Measurements from ENCODE around the gene SLCO2A1.

The SLCO2A1 gene

GRCh38 chr3:134054881-134055280 is 25.2 kb upstream of the SLCO2A1 start:
- H3K9me3 Mint-ChIP-seq, result no peaks in the 10 kb centered on the region
- H3K27me3 Mint-ChIP-seq, result peaks cover 29% of the 10 kb centered on the region
- CTCF ChIA-PET, result no interaction called here
- no peak overlapping the region for H3K27ac Mint-ChIP-seq
- H3K36me3 Mint-ChIP-seq, result no peaks in the 10 kb centered on the region
- H3K4me3 Mint-ChIP-seq, result no peak overlapping the region
- peaks cover 17% of the 10 kb centered on the region for H3K4me1 Mint-ChIP-seq
- DNase-seq, result no peak

- CTCF ChIA-PET, result no interaction called here
- Mint-ChIP-seq H3K27me3 (peaks cover 26% of the 10 kb centered on the region), H3K4me3 (no peak overlapping the region), H3K4me1 (peaks cover 17% of the 10 kb centered on the region), H3K9me3 (no peaks in the 10 kb centered on the region), H3K36me3 (no peaks in the 10 kb centered on the region), H3K27ac (no peak overlapping the region)
- DNase-seq, result no peak
Observed at GRCh38 chr3:134054231-134054630, 24.5 kb upstream of the SLCO2A1 start.

GRCh38 chr3:134052370-134052769 is 22.6 kb upstream of the SLCO2A1 start:
- H3K4me3 Mint-ChIP-seq, result no peak overlapping the region
- no peak for DNase-seq
- CTCF ChIA-PET, result no interaction called here
- H3K9me3 Mint-ChIP-seq, result no peaks in the 10 kb centered on the region
- H3K36me3 Mint-ChIP-seq, result no peaks in the 10 kb centered on the region
- peaks cover 18% of the 10 kb centered on the region for H3K27me3 Mint-ChIP-seq
- H3K27ac Mint-ChIP-seq, result no peak overlapping the region
- peaks cover 10% of the 10 kb centered on the region for H3K4me1 Mint-ChIP-seq

- Mint-ChIP-seq H3K9me3 (peaks cover 5% of the 10 kb centered on the region), H3K27me3 (peaks cover 16% of the 10 kb centered on the region), H3K4me1 (peaks cover 1% of the 10 kb centered on the region), H3K4me3 (no peak overlapping the region), H3K27ac (no peak overlapping the region), H3K36me3 (no peaks in the 10 kb centered on the region)
- no peak for DNase-seq
- CTCF ChIA-PET, result no interaction called here
Observed at GRCh38 chr3:134049676-134050075, 20.0 kb upstream of the SLCO2A1 start.

GRCh38 chr3:134048278-134048996 is 18.7 kb upstream of the SLCO2A1 start:
- Mint-ChIP-seq H3K4me1 (no peaks in the 10 kb centered on the region), H3K27me3 (peaks cover 14% of the 10 kb centered on the region), H3K4me3 (no peak overlapping the region), H3K9me3 (peaks cover 5% of the 10 kb centered on the region), H3K36me3 (no peaks in the 10 kb centered on the region), H3K27ac (no peak overlapping the region)
- no peak for DNase-seq
- CTCF ChIA-PET, result no interaction called here

- no peak overlapping the region for H3K27ac Mint-ChIP-seq
- peaks cover 11% of the 10 kb centered on the region for H3K27me3 Mint-ChIP-seq
- no peaks in the 10 kb centered on the region for H3K36me3 Mint-ChIP-seq
- no peak overlapping the region for H3K4me3 Mint-ChIP-seq
- H3K9me3 Mint-ChIP-seq, result peaks cover 5% of the 10 kb centered on the region
- H3K4me1 Mint-ChIP-seq, result no peaks in the 10 kb centered on the region
- CTCF ChIA-PET, result no interaction called here
- DNase-seq, result no peak
Observed at GRCh38 chr3:134044459-134044858, 14.7 kb upstream of the SLCO2A1 start.

- Mint-ChIP-seq H3K4me3 (no peak overlapping the region), H3K9me3 (no peaks in the 10 kb centered on the region), H3K36me3 (no peaks in the 10 kb centered on the region), H3K4me1 (no peaks in the 10 kb centered on the region), H3K27me3 (peaks cover 4% of the 10 kb centered on the region), H3K27ac (no peak overlapping the region)
- CTCF ChIA-PET, result interaction anchor here (0.6 kb wide), 1 partner anchor 14 kb away, joined by 3 read pairs; no protein-coding TSS in a partner anchor
- DNase-seq, result no peak
Observed at GRCh38 chr3:134040066-134040465, 10.3 kb upstream of the SLCO2A1 start.

- Mint-ChIP-seq H3K27ac (no peak overlapping the region), H3K4me1 (no peaks in the 10 kb centered on the region), H3K9me3 (no peaks in the 10 kb centered on the region), H3K36me3 (no peaks in the 10 kb centered on the region), H3K4me3 (no peak overlapping the region), H3K27me3 (peaks cover 4% of the 10 kb centered on the region)
- CTCF ChIA-PET, result no interaction called here
- no peak for DNase-seq
Observed at GRCh38 chr3:134039161-134039862, 9.6 kb upstream of the SLCO2A1 start.

- H3K4me3 Mint-ChIP-seq, result no peak overlapping the region
- CTCF ChIA-PET, result no interaction called here
- peaks cover 4% of the 10 kb centered on the region for H3K27me3 Mint-ChIP-seq
- H3K36me3 Mint-ChIP-seq, result no peaks in the 10 kb centered on the region
- DNase-seq, result no peak
- H3K4me1 Mint-ChIP-seq, result no peaks in the 10 kb centered on the region
- H3K27ac Mint-ChIP-seq, result no peak overlapping the region
- no peaks in the 10 kb centered on the region for H3K9me3 Mint-ChIP-seq
Observed at GRCh38 chr3:134038716-134039115, 9.0 kb upstream of the SLCO2A1 start.

GRCh38 chr3:134038071-134038491 is 8.4 kb upstream of the SLCO2A1 start:
- Mint-ChIP-seq H3K36me3 (no peaks in the 10 kb centered on the region), H3K9me3 (no peaks in the 10 kb centered on the region), H3K27ac (no peak overlapping the region), H3K27me3 (peaks cover 4% of the 10 kb centered on the region), H3K4me1 (no peaks in the 10 kb centered on the region), H3K4me3 (no peak overlapping the region)
- no peak for DNase-seq
- CTCF ChIA-PET, result no interaction called here

- no peak for DNase-seq
- CTCF ChIA-PET, result no interaction called here
- Mint-ChIP-seq H3K4me1 (no peaks in the 10 kb centered on the region), H3K27me3 (peaks cover 9% of the 10 kb centered on the region), H3K36me3 (no peaks in the 10 kb centered on the region), H3K9me3 (no peaks in the 10 kb centered on the region), H3K4me3 (no peak overlapping the region), H3K27ac (no peak overlapping the region)
Observed at GRCh38 chr3:134037168-134037567, 7.4 kb upstream of the SLCO2A1 start.

- Mint-ChIP-seq H3K27ac (no peak overlapping the region), H3K4me3 (no peak overlapping the region), H3K36me3 (no peaks in the 10 kb centered on the region), H3K9me3 (no peaks in the 10 kb centered on the region), H3K27me3 (peaks cover 17% of the 10 kb centered on the region), H3K4me1 (no peaks in the 10 kb centered on the region)
- no peak for DNase-seq
- CTCF ChIA-PET, result no interaction called here
Observed at GRCh38 chr3:134036291-134036690, 6.6 kb upstream of the SLCO2A1 start.

GRCh38 chr3:134035836-134036235 is 6.1 kb upstream of the SLCO2A1 start:
- H3K4me1 Mint-ChIP-seq, result no peaks in the 10 kb centered on the region
- H3K36me3 Mint-ChIP-seq, result no peaks in the 10 kb centered on the region

GRCh38 chr3:134034005-134034785 is 4.5 kb upstream of the SLCO2A1 start:
- CTCF ChIA-PET, result interaction anchor here (1.0 kb wide), 1 partner anchor 12 kb away, joined by 3 read pairs; no protein-coding TSS in a partner anchor
- H3K4me3 Mint-ChIP-seq, result no peak overlapping the region
- H3K4me1 Mint-ChIP-seq, result peaks cover 4% of the 10 kb centered on the region
- no peaks in the 10 kb centered on the region for H3K36me3 Mint-ChIP-seq
- H3K27ac Mint-ChIP-seq, result no peak overlapping the region
- H3K27me3 Mint-ChIP-seq, result peaks cover 38% of the 10 kb centered on the region
- no peak for DNase-seq
- no peaks in the 10 kb centered on the region for H3K9me3 Mint-ChIP-seq

More at GRCh38 chr3:134035836-134036235, 6.1 kb upstream of the SLCO2A1 start:
- no peak for DNase-seq
- Mint-ChIP-seq H3K9me3 (no peaks in the 10 kb centered on the region), H3K4me3 (no peak overlapping the region), H3K27me3 (peaks cover 21% of the 10 kb centered on the region), H3K27ac (no peak overlapping the region)
- CTCF ChIA-PET, result no interaction called here
